ENCODE results near the gene IPO8. TPM values are rescaled to one million over a fixed set of nuclear protein-coding genes. Genes with fewer than 3 reads are reported as not detected.
A peak's percentile ranks its signal among the peaks of the same experiment; 100 is the strongest.

The IPO8 gene
- total RNA-seq, 2 donors from 2014 or later: 31.9 to 40.3 TPM

DNA sequence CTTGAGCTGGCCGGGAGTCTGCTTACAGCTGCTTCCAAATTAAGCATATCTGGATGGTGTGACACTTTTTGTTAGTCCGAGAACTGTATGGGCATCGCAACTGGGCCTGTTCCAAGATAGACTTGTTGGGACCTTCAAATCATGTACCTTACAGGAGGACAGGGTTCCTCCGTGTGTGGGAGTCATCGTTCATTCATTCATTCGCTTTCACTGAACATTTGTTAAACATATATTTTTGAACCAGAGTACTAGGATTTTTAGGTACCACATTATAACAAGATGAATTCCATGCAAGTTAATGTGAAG lies 387 bp upstream of the IPO8 start:
- 13% methylated on average over 6 of the region's 6 CpGs for WGBS
- TF ChIP-seq, protein P1, sequence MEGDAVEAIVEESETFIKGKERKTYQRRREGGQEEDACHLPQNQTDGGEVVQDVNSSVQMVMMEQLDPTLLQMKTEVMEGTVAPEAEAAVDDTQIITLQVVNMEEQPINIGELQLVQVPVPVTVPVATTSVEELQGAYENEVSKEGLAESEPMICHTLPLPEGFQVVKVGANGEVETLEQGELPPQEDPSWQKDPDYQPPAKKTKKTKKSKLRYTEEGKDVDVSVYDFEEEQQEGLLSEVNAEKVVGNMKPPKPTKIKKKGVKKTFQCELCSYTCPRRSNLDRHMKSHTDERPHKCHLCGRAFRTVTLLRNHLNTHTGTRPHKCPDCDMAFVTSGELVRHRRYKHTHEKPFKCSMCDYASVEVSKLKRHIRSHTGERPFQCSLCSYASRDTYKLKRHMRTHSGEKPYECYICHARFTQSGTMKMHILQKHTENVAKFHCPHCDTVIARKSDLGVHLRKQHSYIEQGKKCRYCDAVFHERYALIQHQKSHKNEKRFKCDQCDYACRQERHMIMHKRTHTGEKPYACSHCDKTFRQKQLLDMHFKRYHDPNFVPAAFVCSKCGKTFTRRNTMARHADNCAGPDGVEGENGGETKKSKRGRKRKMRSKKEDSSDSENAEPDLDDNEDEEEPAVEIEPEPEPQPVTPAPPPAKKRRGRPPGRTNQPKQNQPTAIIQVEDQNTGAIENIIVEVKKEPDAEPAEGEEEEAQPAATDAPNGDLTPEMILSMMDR (IDR thresholded peaks at IDR 0.05): no peak
- TF ChIP-seq POLR2AphosphoS5 (IDR thresholded peaks at IDR 0.05) (no peak), POLR2A (IDR thresholded peaks at IDR 0.05) (no peak)
- intact Hi-C loops (cut with DNase I): loop anchor here (5.0 to 10.0 kb wide), 3 partner anchors 56 to 911 kb away; partner anchors contain the start of genes CAPRIN2 and TMTC1
- Histone ChIP-seq H3K27ac (peak overlapping the region; percentile 74 to 77), H3K4me3 (peak overlapping the region; percentile 85 to 87), H3K27me3 (replicated peaks; ENCODE audit: insufficient read depth) (no peaks in the 10 kb centered on the region), H3K4me1 (replicated peaks) (peaks cover 5% of the 10 kb centered on the region), H3K9me3 (no peaks in the 10 kb centered on the region), H3K36me3 (no peaks in the 10 kb centered on the region)
- no peak for DNase-seq (ENCODE audit: low spot score)

DNA sequence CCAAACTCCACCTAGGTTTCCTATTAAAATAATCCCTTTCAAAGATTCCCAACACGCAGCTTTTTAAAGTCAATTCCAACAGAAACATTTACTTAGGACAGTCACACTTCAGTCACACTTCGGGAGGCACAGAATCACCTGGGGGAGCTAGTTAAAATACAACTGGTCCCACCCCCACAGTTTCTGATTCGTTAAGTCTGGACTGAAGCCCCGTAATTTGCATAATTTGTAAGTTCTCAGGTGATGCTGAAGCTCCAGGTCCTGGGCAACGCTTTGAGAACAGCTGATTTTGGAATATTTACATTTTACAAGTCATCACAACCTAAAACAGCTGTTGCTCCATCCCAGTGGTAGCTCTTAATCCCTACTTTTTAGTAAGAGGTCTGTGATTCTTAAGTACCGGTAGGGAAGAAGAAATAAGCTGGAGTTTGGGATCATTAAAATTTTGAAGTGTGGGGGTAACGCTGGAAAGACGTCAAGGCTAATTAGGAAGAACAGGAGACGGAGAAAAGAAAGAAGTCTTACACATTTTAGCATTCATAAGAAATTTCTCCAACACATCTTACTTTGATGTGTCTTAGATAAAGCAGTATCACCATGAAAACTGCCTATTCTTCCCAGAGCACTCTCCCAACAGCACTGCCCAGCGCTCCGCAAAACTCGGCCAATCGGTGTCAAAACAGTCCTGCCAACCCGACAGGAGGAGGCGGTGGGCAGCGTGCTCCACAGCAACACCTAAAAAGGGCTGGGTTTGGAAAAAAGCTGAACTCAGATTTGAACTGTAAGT lies 1.1 kb downstream of the IPO8 start:
- Histone ChIP-seq H3K27me3 (replicated peaks; ENCODE audit: insufficient read depth) (no peaks in the 10 kb centered on the region), H3K9me3 (no peaks in the 10 kb centered on the region), H3K4me1 (replicated peaks) (peaks cover 5% of the 10 kb centered on the region), H3K27ac (peak overlapping the region; percentile 74 to 77), H3K36me3 (no peaks in the 10 kb centered on the region), H3K4me3 (peak overlapping the region; percentile 85 to 87)
- 5% methylated on average over 16 of the region's 16 CpGs for WGBS
- intact Hi-C loops (cut with DNase I): loop anchor here (5.0 to 10.0 kb wide), 3 partner anchors 58 to 910 kb away; partner anchors contain the start of genes CAPRIN2 and TMTC1
- TF ChIP-seq POLR2A (IDR thresholded peaks at IDR 0.05) (no peak), POLR2AphosphoS5 (IDR thresholded peaks at IDR 0.05) (no peak)
- TF ChIP-seq, protein P1 (IDR thresholded peaks at IDR 0.05): no peak
- peak; percentile 30 for DNase-seq (ENCODE audit: low spot score)

DNA sequence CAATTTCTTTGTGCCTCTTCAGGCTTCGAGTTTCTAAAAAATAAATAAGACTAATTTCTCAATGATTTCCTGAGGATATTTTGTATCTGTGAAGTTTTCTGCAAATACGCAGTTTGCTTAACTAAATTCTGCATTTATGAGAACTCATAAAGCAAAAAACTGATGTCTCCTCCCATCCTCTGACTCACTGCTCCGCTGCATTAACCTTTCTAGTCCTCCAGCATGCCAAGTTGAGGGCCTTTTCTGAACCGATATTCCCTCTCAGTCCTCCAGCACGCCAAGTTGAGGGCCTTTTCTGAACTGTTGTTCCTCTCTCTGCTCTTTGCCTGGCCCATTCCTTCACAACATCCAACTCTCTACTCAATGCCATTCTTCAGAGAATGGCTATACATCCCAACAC lies 3.2 kb downstream of the IPO8 start:
- TF ChIP-seq POLR2A (IDR thresholded peaks at IDR 0.05) (no peak), POLR2AphosphoS5 (IDR thresholded peaks at IDR 0.05) (no peak)
- TF ChIP-seq, protein P1 (IDR thresholded peaks at IDR 0.05): no peak
- WGBS: 65% methylated on average over 5 of the region's 5 CpGs
- Histone ChIP-seq H3K27me3 (replicated peaks; ENCODE audit: insufficient read depth) (no peaks in the 10 kb centered on the region), H3K36me3 (no peaks in the 10 kb centered on the region), H3K27ac (no peak overlapping the region), H3K4me3 (no peak overlapping the region), H3K9me3 (no peaks in the 10 kb centered on the region), H3K4me1 (replicated peaks) (peaks cover 5% of the 10 kb centered on the region)
- no peak for DNase-seq (ENCODE audit: low spot score)
- intact Hi-C loops (cut with DNase I): loop anchor here (10.0 kb wide), 2 partner anchors 102 to 908 kb away; partner anchors contain the start of gene TMTC1

DNA sequence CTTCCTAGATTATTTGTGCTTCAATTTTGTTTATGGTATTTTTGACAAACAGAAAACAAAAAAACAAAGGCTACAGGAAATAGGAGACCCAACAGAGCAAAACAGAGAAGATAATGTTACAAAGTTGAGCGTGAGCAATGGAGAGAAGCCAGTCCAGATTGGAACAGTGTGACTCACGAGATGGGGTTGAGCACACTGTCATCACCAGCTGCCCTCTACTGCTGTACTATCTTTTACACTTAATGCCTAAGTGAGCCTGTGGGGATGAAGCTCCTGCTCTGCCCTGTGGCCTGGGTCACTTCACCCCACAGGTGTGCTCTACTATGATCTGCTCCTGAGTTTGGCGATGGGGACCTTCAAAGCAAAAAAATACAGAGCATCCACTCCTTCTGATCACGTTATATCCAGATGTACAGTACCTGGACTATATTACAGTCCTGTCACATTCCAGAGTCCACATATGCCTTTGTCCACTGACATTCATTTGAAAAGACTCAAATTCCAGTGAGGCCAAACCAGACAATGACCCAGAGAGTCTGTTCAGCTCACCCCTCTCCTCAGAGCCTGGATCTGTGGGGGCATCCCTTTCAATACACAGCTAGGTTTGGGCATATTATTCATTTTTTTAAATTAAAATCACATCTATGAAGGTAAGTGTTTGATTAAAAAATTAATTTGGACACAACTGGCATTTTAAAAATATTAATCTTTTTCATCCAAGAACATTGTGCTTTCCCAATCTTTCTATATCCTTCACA lies 4.4 kb downstream of the IPO8 start:
- DNase-seq (ENCODE audit: low spot score): no peak
- no peaks in the 10 kb centered on the region for H3K27me3 ChIP-seq (replicated peaks; ENCODE audit: insufficient read depth)
- no peak overlapping the region for H3K4me3 ChIP-seq
- TF ChIP-seq, protein P1 (IDR thresholded peaks at IDR 0.05): no peak
- TF ChIP-seq POLR2A (IDR thresholded peaks at IDR 0.05): no peak
- no peak for TF ChIP-seq POLR2AphosphoS5 (IDR thresholded peaks at IDR 0.05)
- no peaks in the 10 kb centered on the region for H3K9me3 ChIP-seq
- H3K4me1 ChIP-seq (replicated peaks): peaks cover 5% of the 10 kb centered on the region
- WGBS: 74% methylated on average over 4 of the region's 4 CpGs
- no peak overlapping the region for H3K27ac ChIP-seq
- H3K36me3 ChIP-seq: no peaks in the 10 kb centered on the region
- intact Hi-C loops (cut with DNase I): loop anchor here (10.0 kb wide), 2 partner anchors 104 to 906 kb away; partner anchors contain the start of gene TMTC1

Measured in prostate gland (tissue), 2 donors.